ENCODE measurements around the gene HDAC9. TPM values are rescaled to one million over a fixed set of nuclear protein-coding genes. Genes with fewer than 3 reads are reported as not detected.

Gene HDAC9
- total RNA-seq, 3 donors from 2014 or later (not counting 1 experiment from before 2014, with no cell fraction given), result 19.1 to 41.1 (median 24.1) TPM

- no peaks in the 10 kb centered on the region for H3K27me3 Mint-ChIP-seq (ENCODE audit: low read depth in 2 of 2)
- no peaks in the 10 kb centered on the region for H3K36me3 Mint-ChIP-seq
- H3K4me3 Mint-ChIP-seq, result no peak overlapping the region
- no peak overlapping the region for H3K4me3 ChIP-seq (ENCODE audit: low read length)
- H3K36me3 ChIP-seq (ENCODE audit: control insufficient read depth, insufficient read depth, low read length), result no peaks in the 10 kb centered on the region
- WGBS (ENCODE audit: insufficient coverage), result 99% methylated on average over 5 of the region's 6 CpGs
- H3K27ac ChIP-seq (ENCODE audit: low read length), result no peak overlapping the region
- no peaks in the 10 kb centered on the region for H3K4me1 Mint-ChIP-seq
- no peaks in the 10 kb centered on the region for H3K9me3 ChIP-seq (ENCODE audit: control insufficient read depth, insufficient read depth, low read length)
- DNase-seq, result no peak
- no peaks in the 10 kb centered on the region for H3K4me1 ChIP-seq (ENCODE audit: control insufficient read depth, insufficient read depth, low read length)
- intact Hi-C loops (cut with micrococcal nuclease), result no loop called here
- H3K9me3 Mint-ChIP-seq, result no peaks in the 10 kb centered on the region
- TF ChIP-seq, protein P1, sequence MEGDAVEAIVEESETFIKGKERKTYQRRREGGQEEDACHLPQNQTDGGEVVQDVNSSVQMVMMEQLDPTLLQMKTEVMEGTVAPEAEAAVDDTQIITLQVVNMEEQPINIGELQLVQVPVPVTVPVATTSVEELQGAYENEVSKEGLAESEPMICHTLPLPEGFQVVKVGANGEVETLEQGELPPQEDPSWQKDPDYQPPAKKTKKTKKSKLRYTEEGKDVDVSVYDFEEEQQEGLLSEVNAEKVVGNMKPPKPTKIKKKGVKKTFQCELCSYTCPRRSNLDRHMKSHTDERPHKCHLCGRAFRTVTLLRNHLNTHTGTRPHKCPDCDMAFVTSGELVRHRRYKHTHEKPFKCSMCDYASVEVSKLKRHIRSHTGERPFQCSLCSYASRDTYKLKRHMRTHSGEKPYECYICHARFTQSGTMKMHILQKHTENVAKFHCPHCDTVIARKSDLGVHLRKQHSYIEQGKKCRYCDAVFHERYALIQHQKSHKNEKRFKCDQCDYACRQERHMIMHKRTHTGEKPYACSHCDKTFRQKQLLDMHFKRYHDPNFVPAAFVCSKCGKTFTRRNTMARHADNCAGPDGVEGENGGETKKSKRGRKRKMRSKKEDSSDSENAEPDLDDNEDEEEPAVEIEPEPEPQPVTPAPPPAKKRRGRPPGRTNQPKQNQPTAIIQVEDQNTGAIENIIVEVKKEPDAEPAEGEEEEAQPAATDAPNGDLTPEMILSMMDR (IDR thresholded peaks at IDR 0.05), result no peak
- H3K27ac Mint-ChIP-seq, result no peak overlapping the region
- no peaks in the 10 kb centered on the region for H3K27me3 ChIP-seq (ENCODE audit: control insufficient read depth, insufficient read depth, low read length)
- no peak for ATAC-seq
Observed at GRCh38 chr7:18698258-18698734, 202.7 kb downstream of the HDAC9 start.

DNA sequence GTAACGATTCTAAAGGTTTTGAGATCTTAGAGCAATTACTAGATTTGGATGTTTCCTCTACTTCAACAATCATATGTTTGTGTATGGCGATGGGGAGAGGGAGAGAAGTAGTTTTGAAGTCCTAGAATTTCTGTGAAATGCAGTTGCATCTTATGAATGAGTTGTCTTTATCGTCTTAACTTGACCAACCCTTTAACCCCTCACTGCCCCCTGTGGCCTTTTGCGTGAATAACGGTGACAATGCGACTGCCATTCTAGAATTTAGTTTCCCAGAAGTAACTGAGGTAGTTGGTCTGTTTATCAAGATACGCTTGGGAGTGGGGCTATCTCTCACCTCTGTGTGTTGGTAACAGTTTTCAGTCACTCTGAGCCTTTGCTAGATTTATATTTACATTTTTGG, 204.6 kb downstream of the HDAC9 start:
- no peaks in the 10 kb centered on the region for H3K9me3 Mint-ChIP-seq
- Histone ChIP-seq H3K36me3 (ENCODE audit: control insufficient read depth, insufficient read depth, low read length) (no peaks in the 10 kb centered on the region), H3K9me3 (ENCODE audit: control insufficient read depth, insufficient read depth, low read length) (no peaks in the 10 kb centered on the region), H3K4me1 (ENCODE audit: control insufficient read depth, insufficient read depth, low read length) (no peaks in the 10 kb centered on the region), H3K27me3 (ENCODE audit: control insufficient read depth, insufficient read depth, low read length) (no peaks in the 10 kb centered on the region), H3K27ac (ENCODE audit: low read length) (no peak overlapping the region), H3K4me3 (ENCODE audit: low read length) (no peak overlapping the region)
- H3K36me3 Mint-ChIP-seq, result no peaks in the 10 kb centered on the region
- no peak for ATAC-seq
- DNase-seq, result no peak
- H3K27me3 Mint-ChIP-seq (ENCODE audit: low read depth in 2 of 2), result no peaks in the 10 kb centered on the region
- intact Hi-C loops (cut with micrococcal nuclease), result no loop called here
- H3K4me3 Mint-ChIP-seq, result no peak overlapping the region
- no peaks in the 10 kb centered on the region for H3K4me1 Mint-ChIP-seq
- H3K27ac Mint-ChIP-seq, result no peak overlapping the region
- 91% methylated on average over 5 of the region's 7 CpGs for WGBS (ENCODE audit: insufficient coverage)
- TF ChIP-seq, protein P1 (IDR thresholded peaks at IDR 0.05), result no peak

DNA sequence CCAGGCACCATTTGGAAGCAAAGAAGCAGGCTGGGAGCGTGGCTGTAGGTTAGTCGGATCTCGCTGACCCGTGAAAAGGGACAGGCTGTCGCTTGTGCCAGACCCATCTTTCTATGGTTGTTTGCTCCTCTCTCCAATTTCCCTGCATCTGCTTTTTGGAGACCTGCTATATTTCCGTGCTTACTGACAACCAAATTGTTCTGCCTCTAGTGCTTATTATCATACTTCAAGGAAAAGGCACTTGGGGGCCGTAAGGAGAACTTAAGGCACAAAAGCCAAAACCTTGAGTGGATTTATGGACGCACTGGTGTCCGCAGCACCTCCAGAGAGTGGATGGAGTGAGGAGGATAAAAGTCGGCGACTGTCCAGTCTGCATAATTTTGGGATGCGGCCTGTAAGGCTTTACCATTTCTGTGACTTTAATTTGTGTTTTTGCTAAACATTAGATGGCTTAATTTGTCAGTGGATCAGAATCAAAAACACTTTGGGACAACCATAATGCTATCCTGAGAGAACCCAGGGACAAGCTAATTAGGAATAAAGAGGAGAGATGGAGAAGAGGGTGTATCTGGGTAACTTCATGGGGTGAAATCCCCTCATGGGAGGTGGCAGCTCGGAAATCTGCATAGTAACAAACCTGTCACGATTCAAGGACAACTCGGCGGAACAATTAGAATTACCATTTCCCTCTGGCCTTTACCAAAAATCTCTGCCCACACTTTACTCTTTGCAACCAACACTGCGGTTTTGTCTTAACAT, 206.7 kb downstream of the HDAC9 start:
- WGBS (ENCODE audit: insufficient coverage), result 93% methylated on average over 17 of the region's 17 CpGs

More for the DNA sequence above, 206.7 kb downstream of the HDAC9 start:
- Mint-ChIP-seq H3K4me1 (peaks cover 0 to 5% of the 10 kb centered on the region in 2 donors), H3K9me3 (no peaks in the 10 kb centered on the region), H3K27ac (no peak overlapping the region), H3K27me3 (ENCODE audit: low read depth in 2 of 2) (no peaks in the 10 kb centered on the region), H3K36me3 (no peaks in the 10 kb centered on the region), H3K4me3 (no peak overlapping the region)
- Histone ChIP-seq H3K27ac (ENCODE audit: low read length) (no peak overlapping the region), H3K9me3 (ENCODE audit: control insufficient read depth, insufficient read depth, low read length) (no peaks in the 10 kb centered on the region), H3K36me3 (ENCODE audit: control insufficient read depth, insufficient read depth, low read length) (no peaks in the 10 kb centered on the region), H3K27me3 (ENCODE audit: control insufficient read depth, insufficient read depth, low read length) (no peaks in the 10 kb centered on the region), H3K4me3 (ENCODE audit: low read length) (no peak overlapping the region), H3K4me1 (ENCODE audit: control insufficient read depth, insufficient read depth, low read length) (no peaks in the 10 kb centered on the region)
- TF ChIP-seq, protein P1 (IDR thresholded peaks at IDR 0.05), result no peak
- DNase-seq (no peak), ATAC-seq (no peak)
- intact Hi-C loops (cut with micrococcal nuclease), result no loop called here

Measured in natural killer cell (primary cell).